Measurements from ENCODE around the gene SOS1.

SOS1 gene

DNA sequence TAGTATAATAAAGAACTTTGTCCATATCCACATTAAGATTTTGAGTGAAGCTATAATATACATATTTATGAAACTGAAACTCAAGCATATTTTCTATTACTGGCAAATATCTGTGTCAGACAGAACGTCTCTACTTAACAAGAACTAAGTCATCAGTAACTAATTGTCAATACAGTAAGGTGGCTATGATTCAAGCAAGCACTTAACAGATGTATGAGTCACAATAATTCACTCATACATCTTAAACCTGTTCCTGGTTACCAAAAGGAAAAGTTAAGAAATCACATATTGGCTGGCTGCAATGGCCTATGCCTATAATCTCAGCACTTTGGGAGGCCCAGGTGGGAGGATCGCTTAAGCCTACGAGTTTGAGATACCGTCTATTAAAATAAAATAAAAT lies 96.0 kb downstream of the SOS1 start:
- no peak for DNase-seq (ENCODE audit: low spot score)

DNA sequence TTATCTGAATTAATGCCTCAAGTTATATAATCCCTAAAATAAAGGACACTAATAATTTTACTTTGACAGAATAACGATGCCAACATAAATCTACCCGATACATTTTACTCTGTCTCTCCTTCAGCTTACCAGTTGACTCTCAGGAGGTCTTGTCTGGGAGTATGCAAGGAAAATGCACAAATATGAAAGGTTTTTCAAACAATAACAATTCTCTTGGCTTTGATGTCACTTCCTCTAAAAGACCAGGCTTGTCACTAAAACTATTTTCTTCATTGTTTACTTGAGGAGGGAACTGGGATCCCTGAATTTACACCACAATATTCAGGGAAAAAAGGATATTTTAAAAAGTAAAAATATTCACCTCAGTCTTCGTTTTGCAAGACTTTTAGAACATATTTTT lies 97.2 kb downstream of the SOS1 start:
- no peak for DNase-seq (ENCODE audit: low spot score)

DNA sequence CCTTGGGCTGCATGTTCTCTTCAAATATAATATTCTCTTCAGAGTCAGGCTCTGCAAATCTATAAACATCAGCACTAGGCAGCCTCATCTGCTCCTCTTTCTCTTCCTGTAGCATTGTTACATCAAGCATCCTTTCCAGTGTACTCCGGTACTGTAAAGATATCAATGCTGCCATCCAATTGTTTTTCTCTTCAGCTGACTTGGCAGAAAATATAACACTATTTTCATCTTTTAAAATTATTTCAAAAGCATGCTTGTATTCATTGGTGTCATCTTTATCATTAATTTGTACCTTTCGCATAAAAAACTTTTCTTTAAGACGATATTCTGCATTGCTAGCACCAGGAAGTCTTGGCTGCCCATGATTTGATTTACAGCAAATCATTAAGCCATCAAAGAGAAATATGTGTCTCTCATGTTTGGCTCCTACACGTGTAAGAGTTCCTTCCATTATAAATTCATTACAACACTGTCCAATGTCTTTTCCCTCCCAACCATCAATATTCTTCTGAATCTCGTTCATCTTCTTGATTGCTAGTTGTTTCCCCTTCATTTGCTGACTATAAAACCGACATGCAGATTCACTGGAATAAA lies 98.1 kb downstream of the SOS1 start:
- no peak for DNase-seq (ENCODE audit: low spot score)

- no peak for DNase-seq (ENCODE audit: low spot score)
Measured at GRCh38 chr2:39020383-39020782, 100.5 kb downstream of the SOS1 start.

GRCh38 chr2:39018638-39019037 lies 102.2 kb downstream of the SOS1 start:
- DNase-seq (ENCODE audit: low spot score): no peak

DNA sequence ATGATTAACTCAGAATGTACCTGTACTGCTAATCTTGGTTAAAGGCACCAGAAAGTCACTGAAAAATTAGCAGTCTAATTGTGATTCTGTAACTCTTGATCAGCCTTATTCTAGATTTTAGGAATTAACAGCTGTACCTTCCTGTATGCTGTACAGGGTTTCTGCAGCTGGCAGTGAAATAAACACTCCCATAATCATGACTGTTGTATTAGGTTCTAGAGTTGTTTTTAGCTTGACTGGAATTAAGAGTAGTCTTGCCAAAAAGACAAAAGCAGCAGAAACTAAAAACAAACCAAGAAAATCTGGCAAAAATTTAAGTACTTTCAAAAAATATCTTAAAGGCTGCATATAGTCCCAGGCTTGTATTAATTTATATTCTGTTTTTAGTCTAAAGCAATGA lies 103.5 kb downstream of the SOS1 start:
- no peak for DNase-seq (ENCODE audit: low spot score)

GRCh38 chr2:39015424-39015823 lies 105.4 kb downstream of the SOS1 start:
- no peak for DNase-seq (ENCODE audit: low spot score)

GRCh38 chr2:39013871-39014270 lies 107.0 kb downstream of the SOS1 start:
- DNase-seq (ENCODE audit: low spot score): no peak

DNA sequence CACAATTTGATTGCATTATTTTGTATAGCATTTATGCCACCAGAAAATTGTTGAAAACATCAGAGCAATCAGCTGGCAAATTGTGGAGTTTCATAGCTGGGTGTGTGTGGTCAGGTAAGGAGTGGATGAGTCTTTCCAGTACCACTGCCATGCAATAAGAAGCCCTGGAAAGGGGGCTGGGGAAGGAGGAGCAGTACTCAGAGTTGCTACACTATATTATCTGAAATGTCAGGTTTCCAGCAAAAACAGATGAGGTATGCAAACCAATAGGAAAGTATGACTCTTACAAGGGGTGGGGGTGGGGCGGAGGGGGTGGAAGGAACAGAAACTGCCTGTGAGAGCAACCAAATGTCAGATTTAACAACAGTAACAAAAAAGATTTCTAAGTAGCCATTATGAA lies 112.2 kb downstream of the SOS1 start:
- no peak for DNase-seq (ENCODE audit: low spot score)

DNA sequence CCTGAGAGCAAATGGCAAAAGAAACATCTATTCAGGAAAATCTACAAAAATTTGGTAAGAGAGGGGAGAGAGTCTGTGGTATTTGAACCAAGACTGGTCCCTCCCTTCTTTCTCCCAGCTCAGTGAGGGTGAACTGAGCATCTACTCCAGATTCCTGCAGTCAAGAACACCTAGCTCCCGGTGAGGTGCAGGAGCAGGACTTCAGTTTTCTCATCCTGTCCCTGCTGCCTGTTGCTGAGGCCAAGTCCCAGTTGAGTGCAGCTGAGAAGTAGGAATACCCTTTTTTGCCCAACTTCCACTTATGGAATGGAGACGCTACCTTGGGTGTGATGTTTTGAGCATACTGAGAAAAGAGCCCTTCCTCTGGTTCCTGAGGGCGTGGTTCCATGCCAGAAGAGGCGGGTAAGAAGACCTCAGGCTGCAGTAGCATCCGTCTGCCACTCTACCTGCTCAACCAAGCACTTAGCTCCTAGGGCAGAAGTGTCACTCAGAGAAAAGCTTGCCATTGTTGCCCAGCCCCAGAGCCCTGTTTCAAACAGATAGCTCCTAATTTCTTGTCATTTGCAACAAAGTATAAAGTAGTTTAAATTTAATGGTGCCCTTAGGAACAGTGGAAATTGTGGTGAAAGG lies 112.9 kb downstream of the SOS1 start:
- no peak for DNase-seq (ENCODE audit: low spot score)

- DNase-seq (ENCODE audit: low spot score): no peak
Measured at GRCh38 chr2:39000552-39000951, 120.3 kb downstream of the SOS1 start.

DNA sequence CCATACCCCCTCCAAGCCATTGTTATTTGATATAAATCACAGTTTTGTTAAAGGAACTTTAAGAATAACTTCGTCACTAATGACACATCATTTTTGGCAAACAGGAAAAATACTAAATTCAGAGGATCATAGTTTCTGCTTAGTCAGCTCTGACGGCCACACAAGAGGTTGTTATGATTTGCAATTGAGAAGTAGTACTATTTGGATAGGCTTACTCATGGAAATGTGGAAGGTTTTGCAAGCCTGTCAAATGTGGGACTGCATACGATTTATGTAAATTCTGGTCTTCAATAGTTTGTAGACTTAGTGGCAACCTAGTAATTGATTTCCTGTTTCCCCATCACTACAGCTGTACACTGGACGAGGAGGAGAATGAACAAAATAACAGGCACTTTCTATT lies 123.1 kb downstream of the SOS1 start:
- no peak for DNase-seq (ENCODE audit: low spot score)

DNA sequence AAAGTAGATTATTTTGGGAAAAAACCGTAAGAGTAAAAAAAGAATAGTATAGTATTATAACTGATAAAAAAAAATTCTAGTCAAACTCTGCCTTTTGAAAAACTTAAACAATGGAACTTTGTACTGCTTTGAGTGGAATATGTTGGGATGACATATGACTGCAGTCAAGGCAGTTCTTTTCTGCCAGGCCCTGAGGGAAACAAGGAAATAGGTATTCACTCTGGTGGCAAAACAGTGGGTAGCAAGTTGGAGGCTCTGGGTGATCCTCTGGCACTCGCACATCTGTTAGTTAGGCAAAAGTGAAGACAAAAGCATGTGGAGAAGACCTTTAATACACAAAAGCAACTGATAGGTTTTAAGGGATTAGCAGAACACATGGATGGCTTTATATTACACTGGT lies 129.0 kb downstream of the SOS1 start:
- DNase-seq (ENCODE audit: low spot score): peak; percentile 57

GRCh38 chr2:38988716-38989115 lies 132.1 kb downstream of the SOS1 start:
- DNase-seq (ENCODE audit: low spot score): no peak

DNA sequence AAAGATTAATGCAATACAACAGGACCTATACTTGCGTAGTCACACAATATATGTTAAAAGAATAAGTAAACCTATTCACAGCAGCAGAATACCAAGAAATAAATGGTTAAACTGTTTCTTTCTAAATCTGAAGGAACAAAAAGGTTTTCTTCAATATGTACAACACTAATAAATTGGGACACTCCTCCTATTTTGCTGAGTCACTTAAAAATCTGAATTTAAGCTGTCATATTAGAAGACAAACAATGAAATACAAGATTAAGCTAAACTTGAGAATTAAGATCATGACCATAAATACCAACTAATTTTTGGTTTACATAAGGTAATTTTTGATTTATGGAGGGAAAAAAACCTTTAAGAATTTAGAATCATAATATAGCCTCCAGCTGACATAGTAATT lies 138.4 kb downstream of the SOS1 start:
- no peak for DNase-seq (ENCODE audit: low spot score)

DNA sequence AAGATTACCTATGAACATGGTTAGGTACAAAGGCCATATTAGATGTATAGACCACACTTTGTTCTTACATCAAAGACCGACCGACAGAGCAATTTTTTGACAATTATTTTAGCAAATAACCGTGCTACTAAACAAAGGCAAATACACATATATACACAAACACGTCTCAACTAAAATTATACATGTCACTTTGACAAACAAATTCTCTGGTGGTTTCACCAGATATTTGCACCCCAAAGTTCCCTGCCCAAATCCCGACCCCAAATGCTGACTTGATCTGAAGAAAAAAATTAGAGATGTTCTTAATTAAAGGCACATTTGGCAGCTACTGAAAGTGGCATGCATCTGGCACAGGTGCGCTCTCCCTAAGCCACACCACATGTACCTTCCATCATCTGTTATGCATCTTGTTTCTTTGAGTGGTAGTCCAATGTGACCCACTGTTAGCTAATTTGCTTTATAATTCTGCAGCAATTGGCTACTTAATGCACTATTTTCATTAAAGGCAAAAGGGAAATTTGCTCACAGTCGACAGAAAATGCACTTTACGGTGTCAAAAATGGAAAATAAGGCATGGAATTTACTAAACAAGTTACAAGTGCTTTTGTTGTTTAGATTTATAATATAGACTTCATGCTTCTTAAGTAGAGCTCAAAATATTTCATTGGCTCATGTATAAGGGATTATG lies 139.0 kb downstream of the SOS1 start:
- no peak for DNase-seq (ENCODE audit: low spot score)

DNA sequence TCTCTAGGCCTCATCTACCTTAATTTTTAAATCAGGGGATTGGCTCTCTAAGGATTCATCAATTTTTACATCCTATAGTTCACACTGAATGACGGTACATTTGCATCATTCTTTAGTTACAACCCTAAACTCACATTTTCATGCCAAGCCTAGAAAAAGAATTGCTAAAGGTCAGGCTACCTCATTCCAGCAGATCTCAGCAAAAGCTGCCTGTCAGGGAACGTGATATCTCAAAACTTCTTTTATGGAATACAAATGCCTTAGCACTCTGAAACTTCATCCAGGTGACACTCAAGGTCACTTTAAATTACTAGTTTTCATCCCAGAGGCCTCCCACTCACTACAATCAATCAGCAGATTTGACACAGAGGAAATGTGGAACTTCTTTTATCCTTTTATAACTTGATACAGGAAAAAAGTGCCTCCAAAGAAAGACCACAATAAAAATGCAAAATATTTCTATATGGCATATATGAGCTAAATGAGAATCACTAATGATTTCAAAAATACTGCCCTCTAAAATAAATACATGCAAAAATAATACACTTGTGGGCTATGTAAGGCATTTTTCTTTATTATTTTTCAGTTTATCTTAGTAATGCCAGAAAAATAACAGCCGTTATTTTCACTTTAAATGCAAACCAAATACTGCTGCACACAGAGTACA lies 139.7 kb downstream of the SOS1 start:
- DNase-seq (ENCODE audit: low spot score): no peak

GRCh38 chr2:38978908-38979307 lies 141.9 kb downstream of the SOS1 start:
- no peak for DNase-seq (ENCODE audit: low spot score)

DNA sequence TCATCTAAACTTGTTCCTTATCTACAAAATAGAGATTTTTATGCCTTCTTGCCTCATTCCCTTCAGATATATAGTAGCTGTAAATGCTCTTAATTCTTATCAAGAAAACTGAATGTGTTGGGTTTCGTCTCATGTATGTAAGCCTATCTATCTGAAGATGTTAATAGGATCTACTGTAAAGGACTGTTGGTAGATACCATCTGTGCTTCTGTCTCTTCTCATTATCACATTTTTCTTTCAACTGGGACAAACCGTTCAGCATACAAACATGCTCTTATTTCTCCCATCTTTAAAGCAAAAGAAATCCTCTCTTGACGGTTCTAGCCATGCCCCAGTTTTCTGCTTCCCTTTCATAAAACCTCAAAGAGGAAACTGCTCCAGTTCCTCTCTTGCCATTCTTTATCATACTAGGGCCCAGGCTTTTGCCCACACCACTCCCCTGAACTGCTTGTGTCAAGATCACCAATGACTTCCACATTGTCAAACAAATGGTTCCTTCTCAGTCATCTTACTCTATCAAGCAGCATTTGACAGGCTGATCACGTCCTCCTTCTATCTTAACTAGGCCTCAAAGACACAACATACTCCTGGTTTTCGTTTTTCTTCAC lies 142.5 kb downstream of the SOS1 start:
- peak; percentile 45 for DNase-seq (ENCODE audit: low spot score)

DNA sequence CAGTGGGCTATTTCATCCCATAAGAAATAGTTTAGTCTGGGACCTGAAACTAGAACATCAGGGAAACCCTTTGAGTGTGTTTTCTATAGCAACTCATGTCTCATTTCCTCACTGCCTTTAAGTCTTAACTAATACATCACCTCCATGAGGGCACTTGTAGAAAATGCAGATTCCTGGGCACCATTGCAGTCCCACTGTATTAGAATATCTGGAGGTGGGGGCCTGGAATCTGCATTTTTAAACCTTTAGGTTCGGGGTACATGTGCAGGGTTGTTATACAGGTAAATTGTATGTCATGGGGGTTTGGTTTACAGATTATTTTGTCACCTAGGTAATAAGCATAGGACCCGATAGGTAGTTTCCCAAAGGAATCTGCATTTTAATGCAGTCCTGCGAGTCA lies 143.8 kb downstream of the SOS1 start:
- no peak for DNase-seq (ENCODE audit: low spot score)

DNA sequence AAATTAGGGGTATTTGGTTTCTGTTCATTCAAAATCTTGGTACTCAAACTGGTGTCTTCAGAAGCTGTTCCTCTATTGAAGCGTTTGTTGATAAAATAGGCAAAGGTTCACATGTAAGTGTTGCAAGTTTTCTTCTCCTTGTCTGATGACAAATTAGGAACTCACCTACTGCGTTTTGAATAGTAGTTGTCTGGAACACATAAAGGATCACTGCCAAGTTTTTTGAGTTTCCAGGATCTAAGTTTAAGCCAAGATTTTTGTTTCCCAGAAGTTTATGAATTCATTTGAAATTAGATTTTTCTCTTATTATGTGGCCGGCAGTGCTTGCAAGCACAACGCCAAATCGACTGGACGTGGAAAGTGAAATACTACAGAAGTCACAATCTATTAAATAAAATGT lies 145.8 kb downstream of the SOS1 start:
- no peak for DNase-seq (ENCODE audit: low spot score)

- no peak for DNase-seq (ENCODE audit: low spot score)
Measured at GRCh38 chr2:38973266-38973665, 147.6 kb downstream of the SOS1 start.

- DNase-seq (ENCODE audit: low spot score): no peak
Measured at GRCh38 chr2:38971377-38971776, 149.5 kb downstream of the SOS1 start.
